TTC549 (cell line): ENCODE results near the gene FAM151A.

ENCODE experiments used
- FAIRE-seq: peaks from 2 replicates; lab custom pipeline; 2012; peaks lifted over from hg19 to GRCh38; lab: Jason Lieb, UNC

FAM151A gene

DNA sequence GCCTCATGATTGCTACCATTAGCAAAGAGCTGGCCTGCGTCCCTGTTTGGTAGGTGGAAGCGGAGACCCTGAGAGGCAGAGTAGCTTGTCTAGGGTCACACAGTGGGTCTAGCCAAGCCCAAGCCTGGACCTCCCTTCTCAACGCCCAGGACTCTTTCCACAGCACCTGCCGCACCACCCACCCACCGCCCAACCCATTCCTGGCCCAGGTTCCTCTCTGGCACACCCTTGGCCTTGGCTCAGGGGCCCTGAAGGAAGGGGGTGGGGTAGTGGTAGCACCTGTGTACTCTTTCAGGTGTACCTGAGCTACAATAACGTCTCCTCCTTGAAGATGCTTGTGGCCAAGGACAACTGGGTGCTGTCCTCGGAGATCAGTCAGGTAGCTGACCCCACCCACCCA lies 19.3 kb downstream of the FAM151A start:
- FAIRE-seq, result no peak

GRCh38 chr1:54603241-54603640 lies 20.1 kb downstream of the FAM151A start:
- no peak for FAIRE-seq

DNA sequence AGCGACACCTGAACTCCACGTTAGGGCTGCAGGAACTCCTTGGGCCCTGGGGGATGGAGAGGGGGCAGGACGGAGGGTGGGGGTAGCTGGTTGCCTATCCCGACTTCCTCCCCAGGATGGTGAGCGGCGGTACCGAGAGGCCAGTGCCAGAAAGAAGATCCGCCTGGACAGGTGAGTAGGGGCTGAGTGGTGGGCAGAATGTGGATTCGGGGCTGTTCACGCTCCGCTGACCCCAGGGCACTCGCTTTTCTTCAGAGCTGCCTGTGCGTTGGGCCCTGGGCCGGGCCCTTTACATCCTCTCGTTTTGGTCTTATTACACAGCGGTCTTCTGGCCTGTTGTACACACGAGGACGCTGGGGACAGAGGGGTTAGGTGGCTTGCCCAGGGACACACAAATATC lies 20.8 kb downstream of the FAM151A start:
- FAIRE-seq, result no peak

GRCh38 chr1:54601730-54602129 lies 21.6 kb downstream of the FAM151A start:
- no peak for FAIRE-seq

DNA sequence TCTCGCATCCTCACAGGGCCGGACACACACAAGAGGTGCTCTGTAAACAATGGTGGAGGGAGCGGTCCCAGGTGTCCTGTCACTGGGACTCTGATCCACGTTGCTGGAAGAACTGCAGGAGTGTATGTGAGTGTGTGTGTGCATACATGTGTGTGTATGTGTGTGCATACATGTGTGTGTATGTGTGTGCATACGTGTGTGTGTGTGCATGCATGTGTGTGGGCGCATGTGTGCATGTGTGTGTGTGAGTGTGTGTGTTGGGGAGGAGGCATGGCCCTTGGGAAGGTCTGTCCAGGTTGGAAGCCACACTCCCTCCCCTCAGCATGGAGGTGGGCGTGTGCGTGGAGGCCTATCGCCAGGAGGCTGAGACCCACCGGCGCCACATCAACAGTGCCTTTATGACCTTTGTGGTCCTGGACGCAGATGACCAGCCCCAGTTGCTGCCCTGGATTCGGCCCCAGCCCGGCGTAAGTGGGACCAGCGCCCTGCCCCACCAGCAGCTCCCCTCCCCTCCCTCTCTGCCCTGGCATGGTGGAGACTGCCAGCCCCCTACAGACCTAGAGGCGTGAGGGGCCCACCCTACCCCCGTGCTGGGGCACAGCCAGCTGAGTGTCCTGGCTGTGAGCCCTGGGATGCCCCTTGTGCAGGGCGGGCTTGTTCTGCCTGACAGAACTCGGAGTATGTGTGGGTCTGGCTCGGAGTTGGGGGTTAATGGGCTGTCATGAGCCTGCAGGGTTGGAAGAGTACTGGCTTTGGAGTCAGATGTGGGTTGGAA lies 22.2 kb downstream of the FAM151A start:
- FAIRE-seq, result no peak

- no peak for FAIRE-seq
Observed at GRCh38 chr1:54599211-54599823, 24.0 kb downstream of the FAM151A start.

- no peak for FAIRE-seq
Observed at GRCh38 chr1:54597455-54598030, 25.8 kb downstream of the FAM151A start.

GRCh38 chr1:54596756-54597155 lies 26.6 kb downstream of the FAM151A start:
- no peak for FAIRE-seq

DNA sequence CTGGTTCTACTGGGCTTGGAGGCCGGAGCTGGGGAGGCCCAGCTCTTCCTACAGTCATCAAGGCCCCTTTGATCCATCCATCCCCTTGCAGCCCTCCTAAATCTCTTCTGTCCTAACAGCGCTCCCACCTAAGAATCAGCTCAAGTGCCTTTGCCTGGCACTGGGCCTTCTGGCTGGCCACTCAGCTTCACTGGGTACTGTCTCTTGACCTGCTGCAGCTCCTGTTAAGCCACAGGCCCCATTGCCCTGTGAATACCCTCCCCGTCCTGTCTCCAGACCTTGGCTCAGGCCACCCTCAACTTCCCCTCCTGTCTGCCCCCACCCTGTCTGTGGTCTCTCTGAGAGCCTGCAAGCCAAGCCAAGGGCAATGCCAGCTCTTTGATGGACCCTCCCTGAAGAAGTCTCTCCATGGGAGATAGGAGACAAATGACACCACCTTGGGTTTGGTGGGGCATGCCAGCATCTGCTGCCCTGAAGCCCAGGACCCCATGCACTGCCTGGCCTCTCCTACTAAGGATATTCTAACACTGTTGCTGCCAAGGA lies 27.3 kb downstream of the FAM151A start:
- FAIRE-seq, result no peak

- FAIRE-seq, result no peak
Observed at GRCh38 chr1:54594463-54594862, 28.9 kb downstream of the FAM151A start.

- no peak for FAIRE-seq
Observed at GRCh38 chr1:54593571-54594160, 29.7 kb downstream of the FAM151A start.

GRCh38 chr1:54591127-54591756 lies 32.1 kb downstream of the FAM151A start:
- FAIRE-seq, result no peak

- FAIRE-seq, result no peak
Observed at GRCh38 chr1:54588377-54588776, 34.9 kb downstream of the FAM151A start.

- FAIRE-seq, result no peak
Observed at GRCh38 chr1:54585181-54586066, 37.9 kb downstream of the FAM151A start.

DNA sequence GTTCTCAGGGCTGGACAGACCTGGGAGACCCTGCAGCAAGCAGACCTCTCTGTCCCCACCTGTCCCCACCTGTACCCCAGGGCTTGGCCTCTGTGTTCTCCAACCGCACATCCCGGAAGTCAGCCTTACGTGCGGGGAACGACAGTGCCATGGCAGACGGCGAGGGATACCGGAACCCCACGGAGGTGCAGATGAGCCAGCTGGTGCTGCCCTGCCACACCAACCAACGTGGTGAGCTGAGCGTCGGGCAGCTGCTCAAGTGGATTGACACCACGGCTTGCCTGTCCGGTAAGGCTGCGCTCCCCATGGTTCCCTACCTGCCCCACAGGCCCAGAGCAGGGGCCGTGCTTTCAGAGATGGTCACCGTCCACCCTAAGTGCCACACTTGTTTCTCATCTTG lies 38.8 kb downstream of the FAM151A start:
- FAIRE-seq, result no peak

GRCh38 chr1:54583871-54584270 lies 39.5 kb downstream of the FAM151A start:
- no peak for FAIRE-seq

DNA sequence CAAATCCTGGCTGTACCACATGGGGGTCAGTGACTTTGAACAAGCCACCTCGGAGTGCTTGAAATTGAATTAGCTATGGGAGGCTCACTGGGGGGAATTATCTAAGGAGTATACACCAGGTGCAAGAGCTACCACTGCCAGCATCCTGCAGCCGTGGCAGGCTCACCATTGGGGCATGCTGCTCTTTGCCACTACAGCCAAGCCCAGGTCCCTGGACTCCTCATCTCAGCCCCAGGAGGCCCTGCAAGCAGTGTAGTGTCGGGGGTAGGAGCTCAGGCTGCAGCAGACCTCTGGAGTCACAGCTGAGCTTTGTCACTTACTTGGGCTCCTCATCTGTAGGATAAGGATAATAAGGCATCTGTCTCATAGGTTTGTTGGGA lies 40.0 kb downstream of the FAM151A start:
- FAIRE-seq, result no peak

DNA sequence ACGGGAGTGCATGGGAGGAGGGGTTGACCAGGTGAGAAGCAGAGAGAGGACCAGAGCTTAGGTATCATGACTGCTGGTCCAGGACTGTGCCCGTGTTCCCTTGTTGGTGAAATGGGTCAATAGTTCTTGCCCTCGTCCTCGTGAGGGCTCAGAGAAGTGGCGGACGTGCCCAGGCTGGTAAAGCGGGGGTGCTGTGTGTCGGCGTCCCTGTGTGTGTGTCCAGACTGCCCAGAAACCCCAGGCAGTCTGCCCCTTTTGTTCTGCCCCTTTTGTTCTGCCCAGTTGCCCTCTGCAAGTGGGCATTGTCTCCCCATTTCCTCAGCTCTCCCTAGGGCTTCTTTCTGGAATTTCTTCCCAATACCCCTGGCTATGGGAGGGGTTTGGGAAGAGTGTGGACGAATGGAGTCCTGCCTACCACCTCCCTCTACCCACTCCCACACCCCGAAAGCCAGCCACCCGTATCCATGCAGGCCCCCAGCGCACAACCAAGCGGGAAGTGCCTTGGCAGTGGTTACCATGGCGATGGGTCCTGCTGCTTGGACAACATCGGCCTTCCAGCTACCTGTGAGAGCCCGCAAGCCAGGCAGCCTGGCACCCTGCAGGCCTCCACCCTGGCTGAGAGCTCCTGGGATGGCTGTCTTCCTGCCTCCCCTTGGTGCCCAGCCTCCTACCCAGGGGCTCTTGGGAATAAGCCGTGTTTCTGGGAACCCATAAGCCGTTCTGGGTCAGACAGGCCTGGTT lies 40.6 kb downstream of the FAM151A start:
- no peak for FAIRE-seq

DNA sequence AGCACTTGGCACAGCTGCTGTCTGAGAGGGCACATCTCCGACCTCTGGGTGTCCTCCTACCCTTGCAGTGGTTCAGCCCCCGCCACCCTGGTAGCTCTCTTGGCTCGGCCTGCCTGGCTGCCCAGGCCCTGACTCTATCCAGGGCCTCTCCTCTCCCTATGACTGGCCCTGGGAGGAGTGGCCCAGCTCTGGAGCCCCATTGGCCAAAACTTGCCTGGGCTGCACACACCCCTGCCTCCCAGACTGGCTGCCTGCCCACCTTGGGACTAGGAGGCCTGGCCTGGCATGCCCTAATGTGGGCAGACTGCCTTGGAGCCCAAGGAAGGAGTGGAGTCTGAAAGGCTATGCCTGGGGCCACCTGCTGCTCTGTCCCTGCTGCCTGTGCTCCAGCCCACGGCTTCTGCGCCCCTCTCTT lies 41.7 kb downstream of the FAM151A start:
- no peak for FAIRE-seq

GRCh38 chr1:54580856-54581550 lies 42.3 kb downstream of the FAM151A start:
- FAIRE-seq, result no peak
